Activated naive CD4-positive, alpha-beta T cell treated with anti-CD3 and anti-CD28 coated beads, Interleukin-2, amount 50 U/mL, for 72 hours (primary cell): Measurements from ENCODE around the gene TMEM44. TPM values are rescaled to one million over a fixed set of nuclear protein-coding genes. Genes with fewer than 3 reads are reported as not detected.
A peak's percentile ranks its signal among the peaks of the same experiment; 100 is the strongest.
"Not testable (repeated sequence)": the region's sequence is repeated elsewhere in the genome, so short reads cannot be mapped to it uniquely, and the experiment has no call there.

ENCODE experiments used
- ATAC-seq, 2 donors: fragments of 150-1000 bp; cut with Tn5 transposase; 2 replicates each; pipeline ENCODE4 v1.10.0; 2021; ENCODE audit warnings: mild to moderate bottlenecking in 2 of 2, moderate library complexity in 2 of 2
- DNase-seq, 2 donors: peaks; one replicate each; pipeline ENCODE4 v3.0.0; 2021 to 2022; ENCODE audit warnings: low spot score in 2 of 2
- H3K27ac Mint-ChIP-seq, 2 donors: one replicate each; pipeline ENCODE4 v1.8.0; 2022; ENCODE audit warnings: mild to moderate bottlenecking in 2 of 2, mixed read lengths in 2 of 2
- H3K36me3 Mint-ChIP-seq, 2 donors: one replicate each; pipeline ENCODE4 v1.8.0; 2022; ENCODE audit warnings: mixed read lengths in 2 of 2
- H3K9me3 Mint-ChIP-seq, 2 donors: one replicate each; pipeline ENCODE4 v1.8.0; 2022; ENCODE audit warnings: mixed read lengths in 2 of 2
- total RNA-seq, 2 donors: library from RNA; stranded (reverse); gene quantifications; one replicate each; pipeline ENCODE4 v1.2.3, GENCODE V29; 2022

The TMEM44 gene
- total RNA-seq, 2 donors from 2014 or later = 1.6 to 10.7 TPM

DNA sequence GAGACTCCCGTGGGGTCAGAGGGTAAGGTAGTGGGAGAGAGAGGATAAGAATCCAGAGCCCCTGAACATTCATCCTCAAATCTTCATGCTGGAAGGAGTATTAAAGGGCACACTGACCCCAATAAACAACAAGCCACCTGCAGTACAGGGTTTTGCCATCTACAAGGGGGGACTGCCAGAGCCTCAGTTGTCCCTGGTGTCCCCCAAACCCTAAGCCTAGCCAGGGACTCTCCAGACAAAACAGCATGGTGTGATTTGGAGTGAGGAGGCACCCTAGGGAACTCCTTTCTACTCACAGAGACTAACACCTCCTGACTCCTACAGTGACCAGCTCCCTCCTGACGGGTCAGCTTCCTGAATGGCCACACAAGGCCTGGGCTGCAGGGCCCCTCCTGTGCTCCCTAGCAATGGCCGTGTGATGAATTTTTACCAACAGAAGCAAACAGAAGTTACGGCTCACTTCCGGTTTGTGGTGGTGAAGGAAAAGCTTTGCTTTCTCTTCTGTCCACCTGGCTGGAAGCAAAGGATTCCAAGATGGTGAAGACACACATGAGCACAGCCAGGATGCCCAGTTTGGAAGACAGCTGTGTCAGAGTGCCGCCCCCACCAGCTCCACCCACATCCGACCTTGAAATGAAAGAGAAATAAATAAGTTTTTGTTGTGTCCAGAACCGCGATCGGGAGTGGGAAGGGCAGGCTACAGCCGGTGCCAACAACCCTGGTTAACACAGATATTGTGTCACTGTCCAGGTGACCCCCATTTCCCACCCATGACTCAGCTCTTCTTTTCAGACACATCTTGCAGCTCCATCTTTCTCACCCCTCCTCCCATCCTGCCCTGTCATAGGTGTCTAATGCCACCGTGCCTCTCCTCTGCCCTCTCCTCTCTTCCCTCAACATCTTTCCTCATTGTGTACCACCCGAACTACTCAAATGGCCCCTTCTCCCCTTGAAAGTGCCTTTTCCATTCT is 76.8 kb downstream of the TMEM44 start:
- Mint-ChIP-seq H3K36me3 (no peaks in the 10 kb centered on the region), H3K9me3 (no peaks in the 10 kb centered on the region), H3K27ac (peak overlapping the region; percentile 40 to 81)
- peak in 1 of 2 donors; percentile 63 for ATAC-seq
- DNase-seq = no peak

DNA sequence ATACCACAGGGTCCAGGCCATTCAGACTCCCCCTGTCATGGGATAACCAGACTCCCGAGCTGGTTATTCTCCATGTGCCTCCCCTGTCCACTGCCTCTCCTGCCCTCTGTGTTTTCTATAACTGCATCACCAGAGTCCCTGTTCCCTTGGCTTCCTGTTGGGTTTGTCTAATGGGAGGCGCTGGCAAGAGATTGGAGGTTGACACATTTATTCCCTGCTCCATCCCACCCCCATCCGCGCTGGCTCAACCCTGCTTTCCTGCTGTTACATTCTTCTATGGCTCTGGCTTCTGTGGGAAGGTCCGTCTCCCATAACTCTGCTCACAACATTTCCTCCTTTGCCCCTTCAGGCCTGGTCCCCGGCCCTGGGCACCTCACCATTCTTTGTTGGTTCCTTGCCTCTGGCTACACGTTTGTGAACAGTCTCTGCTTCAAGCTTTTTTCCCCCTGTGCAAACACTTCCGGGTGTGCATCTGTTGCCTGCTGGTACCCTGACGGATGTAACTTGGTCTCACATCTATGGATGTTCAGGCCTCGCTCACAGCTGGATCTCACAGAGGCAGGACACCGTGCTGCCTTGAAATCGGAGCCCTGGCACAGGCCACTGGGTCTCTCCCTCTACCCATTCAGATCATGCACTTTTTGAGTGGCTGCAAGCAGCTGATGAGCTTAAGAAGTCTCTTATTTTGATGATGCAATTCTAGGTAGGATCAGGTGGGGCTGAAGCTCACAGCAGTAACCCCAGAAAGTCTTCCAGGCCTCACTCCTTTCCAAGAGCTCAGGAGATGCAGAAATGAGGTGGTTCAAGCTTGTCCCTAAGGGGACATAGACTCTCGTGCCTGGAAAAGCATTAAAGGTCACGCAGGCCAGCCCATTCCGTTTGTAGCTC is 77.8 kb downstream of the TMEM44 start:
- ATAC-seq (no peak), DNase-seq (no peak)
- Mint-ChIP-seq H3K36me3 (no peaks in the 10 kb centered on the region), H3K9me3 (no peaks in the 10 kb centered on the region), H3K27ac (peak overlapping the region in 1 of 2 donors; percentile 40)

DNA sequence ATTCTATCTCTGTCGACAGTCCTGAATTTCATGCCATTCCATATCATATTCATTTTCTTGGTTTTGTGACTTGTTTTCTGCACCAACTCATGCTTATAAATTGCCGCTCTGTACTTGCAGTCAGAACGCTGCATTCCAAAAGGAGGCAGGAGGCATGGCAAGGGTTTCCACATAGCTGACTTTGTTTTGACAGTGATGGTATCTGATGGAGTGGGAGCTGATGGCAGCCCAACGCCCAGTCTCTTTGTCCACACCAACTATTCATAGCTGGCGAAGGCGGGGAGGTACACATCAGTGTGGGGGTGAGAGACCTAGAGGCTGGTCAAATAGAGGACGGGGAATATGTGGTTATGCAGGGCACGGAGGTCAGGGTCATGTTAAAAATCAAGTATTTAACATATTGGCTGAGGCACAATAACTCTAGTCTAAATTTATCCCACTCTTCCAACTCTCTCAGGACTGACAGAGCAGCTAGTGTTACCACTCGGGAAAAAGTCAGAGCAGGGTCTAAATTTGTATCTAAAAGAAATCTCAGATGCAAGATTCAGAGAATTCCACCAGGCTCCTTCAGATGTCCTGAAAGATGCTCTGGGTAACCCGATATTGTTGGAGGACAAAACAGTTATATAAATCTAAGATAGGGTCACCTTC is 78.6 kb downstream of the TMEM44 start:
- DNase-seq = no peak
- Mint-ChIP-seq H3K9me3 (no peaks in the 10 kb centered on the region), H3K27ac (no peak overlapping the region)

DNA sequence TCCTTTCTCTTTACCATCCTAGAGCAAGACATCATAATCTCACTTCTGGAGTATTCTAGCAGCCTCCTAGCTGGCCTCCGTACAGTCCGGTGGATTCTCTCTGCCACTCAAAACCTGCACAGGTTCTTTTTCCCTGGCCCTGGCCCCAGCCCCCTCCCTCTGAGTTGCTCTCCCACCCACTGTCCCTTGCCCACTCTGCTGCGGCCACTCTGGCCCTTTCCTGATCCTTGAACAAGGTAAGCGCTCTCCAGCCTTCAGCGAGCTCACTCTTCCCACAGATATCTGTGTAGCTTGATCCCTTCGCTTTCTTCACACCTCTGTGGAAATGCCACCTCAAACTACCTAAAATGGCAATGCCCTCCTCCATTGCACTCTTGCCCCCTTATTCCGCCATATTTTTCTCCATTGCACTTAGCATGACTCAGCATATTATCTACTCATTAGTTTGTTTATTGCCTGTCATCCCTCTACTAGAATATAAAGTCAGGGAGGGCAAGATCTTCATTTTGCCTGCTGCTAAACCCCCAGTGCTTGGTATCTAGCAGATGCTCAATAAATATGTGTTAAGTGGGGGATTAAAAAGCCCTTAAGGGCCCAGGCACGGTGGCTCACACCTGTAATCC is 80.8 kb downstream of the TMEM44 start:
- Mint-ChIP-seq H3K27ac (peak overlapping the region in 1 of 2 donors; percentile 4), H3K9me3 (peaks cover 0 to 2% of the 10 kb centered on the region in 2 donors), H3K36me3 (peaks cover 0 to 2% of the 10 kb centered on the region in 2 donors)
- ATAC-seq (no peak), DNase-seq (no peak)

More for the DNA sequence above, 78.6 kb downstream of the TMEM44 start:
- no peaks in the 10 kb centered on the region for H3K36me3 Mint-ChIP-seq
- ATAC-seq = no peak

DNA sequence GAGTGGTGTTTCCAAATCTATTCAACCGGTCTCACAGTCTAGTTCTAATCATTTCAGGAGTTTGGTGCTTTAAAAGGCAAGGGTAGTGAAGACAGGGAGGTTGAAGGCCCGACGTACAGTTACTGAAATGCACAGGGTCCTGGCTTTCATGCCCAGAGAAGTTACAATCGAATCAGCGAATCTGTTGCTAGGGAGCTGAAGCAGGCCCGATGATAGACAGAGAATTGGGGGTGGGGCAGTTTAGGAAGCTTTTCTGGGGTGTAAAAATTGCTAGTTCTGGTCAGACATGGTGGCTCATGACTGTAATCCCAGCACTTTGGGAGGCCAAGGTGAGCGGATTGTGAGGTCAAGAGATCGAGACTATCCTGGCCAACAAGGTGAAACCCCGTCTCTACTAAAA is 83.4 kb downstream of the TMEM44 start:
- peaks cover 0 to 7% of the 10 kb centered on the region in 2 donors for H3K9me3 Mint-ChIP-seq
- DNase-seq (no peak), ATAC-seq (no peak)
- no peak overlapping the region for H3K27ac Mint-ChIP-seq
- peaks cover 0 to 7% of the 10 kb centered on the region in 2 donors for H3K36me3 Mint-ChIP-seq

DNA sequence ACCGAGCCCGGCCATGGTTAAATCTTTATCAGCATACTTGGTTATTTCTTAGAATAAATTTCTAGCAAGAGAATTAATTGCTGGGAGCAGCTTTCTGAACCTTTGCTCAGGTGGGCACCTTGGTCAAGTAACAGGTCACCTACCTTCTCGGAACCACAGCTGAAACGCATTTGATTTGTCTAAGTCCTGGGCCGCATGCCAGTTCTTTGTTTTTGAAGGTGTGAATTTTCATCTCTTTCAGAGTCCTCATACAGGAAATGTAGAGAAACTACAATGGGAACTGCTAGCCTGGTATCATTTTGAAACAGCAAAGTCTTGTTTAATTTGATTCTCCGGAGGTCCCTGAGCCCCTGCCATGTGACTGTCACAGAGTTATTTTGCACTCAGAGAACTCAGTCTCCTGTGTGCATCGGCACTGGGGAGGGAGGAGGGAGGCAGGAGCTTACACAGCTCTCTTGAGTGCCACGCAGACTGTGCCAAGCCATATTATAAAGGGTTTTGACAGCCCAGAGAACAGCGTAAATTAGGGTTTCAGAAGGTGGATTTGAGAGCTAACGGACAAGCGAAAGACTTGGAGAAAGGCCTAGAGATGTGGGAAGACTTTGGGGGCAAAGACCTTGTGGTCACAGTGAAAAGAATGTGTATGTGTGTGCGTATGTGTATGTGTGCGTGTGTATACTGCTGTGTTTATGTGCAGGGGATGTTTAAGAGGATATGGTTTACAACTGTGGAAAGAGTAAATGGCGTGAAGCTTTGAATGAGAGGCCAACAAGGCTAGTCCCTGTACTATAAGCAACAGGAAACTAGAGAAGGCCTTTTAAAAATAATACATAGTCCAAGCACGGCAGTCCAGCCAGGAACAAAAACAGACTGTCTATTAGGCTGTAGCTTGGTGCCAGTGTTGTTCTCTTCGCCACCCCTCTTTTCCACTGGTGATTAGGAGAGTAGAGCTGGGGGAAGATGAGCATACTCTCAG is 84.6 kb downstream of the TMEM44 start:
- DNase-seq (no peak), ATAC-seq (no peak)
- Mint-ChIP-seq H3K27ac (no peak overlapping the region), H3K36me3 (peaks cover 0 to 7% of the 10 kb centered on the region in 2 donors), H3K9me3 (peaks cover 0 to 7% of the 10 kb centered on the region in 2 donors)

DNA sequence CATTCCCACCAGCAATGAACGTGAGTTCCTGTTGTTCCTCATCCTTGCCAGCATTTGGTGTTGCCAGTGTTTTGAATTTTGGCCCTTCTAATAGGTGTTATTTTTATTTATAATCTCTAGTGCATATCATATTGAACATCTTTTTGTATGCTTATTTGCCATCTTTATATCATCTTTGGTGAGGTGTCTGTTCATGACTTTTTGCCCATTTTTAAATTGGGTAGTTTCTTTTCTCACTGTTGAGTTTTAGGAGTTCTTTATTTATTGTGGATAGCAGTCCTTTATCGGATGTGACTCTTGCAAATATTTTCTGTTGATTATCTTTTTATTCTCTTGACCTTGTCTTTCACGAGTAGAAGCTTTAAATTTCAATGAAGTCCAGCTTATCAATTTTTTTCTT is 86.2 kb downstream of the TMEM44 start:
- H3K9me3 Mint-ChIP-seq = peaks cover 0 to 7% of the 10 kb centered on the region in 2 donors
- no peak for DNase-seq

DNA sequence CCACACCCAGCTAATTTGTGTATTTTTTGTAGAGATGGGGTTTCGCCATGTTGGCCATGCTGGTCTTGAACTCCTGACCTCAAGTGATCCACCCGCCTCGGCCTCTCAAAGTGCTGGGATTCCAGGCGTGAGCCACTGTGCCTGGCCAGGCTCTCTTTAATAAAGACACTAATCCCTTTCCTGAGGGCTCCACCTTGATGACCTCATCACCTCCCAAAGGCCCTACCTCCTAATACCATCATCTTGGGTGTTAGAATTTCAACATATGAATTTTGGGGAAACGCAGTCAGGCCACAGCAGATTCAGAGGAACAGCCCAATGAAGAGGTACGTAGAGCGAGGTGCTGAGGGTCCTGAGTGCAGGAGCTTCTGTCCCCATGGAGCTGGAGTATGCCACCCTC is 87.7 kb downstream of the TMEM44 start:
- H3K9me3 Mint-ChIP-seq, DNase-seq, H3K36me3 Mint-ChIP-seq, H3K27ac Mint-ChIP-seq, ATAC-seq: not testable (repeated sequence)

More for the DNA sequence above, 86.2 kb downstream of the TMEM44 start:
- H3K27ac Mint-ChIP-seq = no peak overlapping the region
- peaks cover 0 to 7% of the 10 kb centered on the region in 2 donors for H3K36me3 Mint-ChIP-seq
- ATAC-seq = no peak

DNA sequence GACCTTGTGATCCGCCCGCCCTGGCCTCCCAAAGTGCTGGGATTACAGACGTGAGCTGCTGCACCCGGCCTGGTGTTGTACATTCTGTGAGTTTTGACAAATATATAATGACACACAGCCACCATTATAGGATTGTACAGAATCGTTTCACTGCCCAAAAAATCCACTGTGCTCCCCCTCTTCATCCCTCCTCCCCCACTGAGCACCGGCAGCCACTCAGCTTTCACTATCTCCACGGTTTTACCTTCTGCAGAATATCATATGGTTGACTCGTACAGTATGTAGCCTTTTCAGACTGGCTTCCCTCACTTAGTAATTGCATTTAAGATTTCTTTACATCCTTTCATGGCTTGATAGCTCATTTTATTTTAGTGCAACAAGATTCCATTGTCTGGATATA is 89.7 kb downstream of the TMEM44 start:
- Mint-ChIP-seq H3K9me3 (peaks cover 0 to 7% of the 10 kb centered on the region in 2 donors), H3K27ac (no peak overlapping the region), H3K36me3 (peaks cover 0 to 7% of the 10 kb centered on the region in 2 donors)
- ATAC-seq (no peak), DNase-seq (no peak)

DNA sequence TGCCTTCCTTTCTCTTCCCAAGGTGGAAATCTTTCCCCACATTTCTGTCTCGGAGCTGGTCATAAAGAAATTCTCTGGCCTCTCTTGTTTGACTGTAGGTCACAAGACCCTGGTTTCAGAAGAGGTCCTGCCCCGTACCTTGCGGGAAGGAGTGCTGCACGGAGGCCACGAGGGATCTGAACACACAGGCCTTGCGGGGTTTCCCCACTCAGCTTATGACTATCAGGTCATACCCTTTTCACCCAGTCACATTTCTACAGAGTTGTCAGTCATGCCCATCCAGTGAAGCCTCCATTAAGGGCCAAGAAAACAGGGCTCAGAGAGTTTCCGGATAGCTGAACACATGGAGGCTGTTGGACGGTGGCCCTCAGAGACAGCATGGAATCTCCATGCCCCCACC is 91.7 kb downstream of the TMEM44 start:
- H3K9me3 Mint-ChIP-seq = no peaks in the 10 kb centered on the region
- peak overlapping the region in 1 of 2 donors; percentile 55 for H3K27ac Mint-ChIP-seq
- DNase-seq = no peak
- peak in 1 of 2 donors; percentile 24 for ATAC-seq
- H3K36me3 Mint-ChIP-seq = no peaks in the 10 kb centered on the region

DNA sequence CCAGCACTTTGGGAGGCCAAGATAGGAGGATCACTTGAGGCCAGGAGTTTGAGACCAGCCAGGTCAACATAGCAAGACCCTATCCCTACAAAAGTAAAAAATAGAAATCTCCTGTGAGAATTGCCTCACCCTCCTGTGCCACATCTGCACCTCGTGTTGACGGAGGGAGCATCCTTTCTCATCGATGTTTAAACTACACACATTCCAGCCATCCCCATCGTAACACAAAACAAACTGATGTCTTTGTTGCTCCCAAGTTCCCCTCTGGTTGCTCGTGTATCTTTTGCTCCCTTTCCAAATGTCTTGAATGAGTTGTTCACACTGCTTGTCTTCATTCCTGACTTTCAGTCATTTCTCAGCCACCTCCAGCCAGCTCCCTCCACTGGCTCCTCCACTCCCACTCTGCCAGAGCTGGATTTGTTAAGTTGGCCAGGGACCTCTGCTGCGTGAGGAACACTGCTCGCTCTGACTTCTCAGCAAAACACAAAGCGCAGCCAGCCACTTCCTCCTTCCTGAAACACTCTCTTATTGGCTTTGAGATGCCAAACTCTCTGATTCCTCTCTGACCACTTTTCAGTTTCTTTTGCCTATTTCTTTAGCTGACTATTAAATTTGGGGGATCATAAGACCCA is 92.8 kb downstream of the TMEM44 start:
- no peak for ATAC-seq
- peaks cover 0 to 3% of the 10 kb centered on the region in 2 donors for H3K9me3 Mint-ChIP-seq
- DNase-seq = no peak
- H3K36me3 Mint-ChIP-seq = peaks cover under 1 to 5% of the 10 kb centered on the region in 2 donors
- peak overlapping the region in 1 of 2 donors; percentile 75 for H3K27ac Mint-ChIP-seq

DNA sequence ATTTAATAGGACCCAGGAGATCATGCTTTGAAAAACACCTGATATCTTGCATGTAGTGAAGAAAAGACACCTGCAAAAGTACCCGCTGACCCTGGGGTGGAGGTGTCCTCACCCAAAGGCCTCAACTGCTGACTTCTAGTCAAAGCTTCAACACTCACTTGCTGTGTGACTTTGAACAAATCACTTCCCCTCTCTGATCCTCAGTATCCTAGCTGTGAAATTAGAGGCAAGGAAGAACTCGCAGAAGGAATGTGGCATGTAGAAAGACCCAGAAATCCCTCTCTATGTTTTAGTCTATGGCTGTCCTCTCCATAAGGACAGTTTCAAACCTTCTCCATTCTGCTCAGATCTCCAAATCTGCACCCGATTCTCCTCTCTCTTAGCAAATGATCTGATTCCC is 93.7 kb downstream of the TMEM44 start:
- Mint-ChIP-seq H3K27ac (no peak overlapping the region), H3K9me3 (peaks cover 0 to 11% of the 10 kb centered on the region in 2 donors), H3K36me3 (peaks cover 7 to 13% of the 10 kb centered on the region in 2 donors)
- ATAC-seq (no peak), DNase-seq (no peak)

DNA sequence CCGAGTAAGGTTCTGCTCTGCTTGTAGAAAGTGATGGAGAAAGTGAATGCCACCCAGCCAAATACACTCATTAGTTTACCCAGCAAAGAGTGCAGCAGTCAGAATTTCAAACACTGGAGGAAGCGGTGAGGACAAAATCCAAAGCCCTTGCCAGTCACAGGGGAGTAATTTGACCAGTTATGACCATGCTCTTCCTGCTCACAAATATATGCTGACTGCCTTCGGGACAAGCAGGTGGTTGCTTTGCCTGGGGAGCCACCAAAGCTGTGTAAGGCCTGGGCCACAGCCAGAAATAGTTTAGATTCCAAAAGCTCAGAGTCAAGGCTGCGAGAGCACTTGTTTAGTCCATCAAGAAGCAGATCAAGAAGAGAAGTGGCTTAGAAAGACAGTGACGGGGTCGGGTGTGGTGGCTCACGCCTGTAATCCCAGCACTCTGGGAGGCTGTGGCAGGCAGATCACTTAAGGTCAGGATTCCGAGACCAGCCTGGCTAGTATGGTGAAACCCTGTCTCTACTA is 95.4 kb downstream of the TMEM44 start:
- no peak for ATAC-seq
- DNase-seq = no peak
- Mint-ChIP-seq H3K36me3 (peaks cover 7 to 21% of the 10 kb centered on the region in 2 donors), H3K9me3 (peaks cover 0 to 19% of the 10 kb centered on the region in 2 donors), H3K27ac (peak overlapping the region in 1 of 2 donors; percentile 61)
